H7 (cell line): ENCODE results near the gene DHRS13. TPM values are rescaled to one million over a fixed set of nuclear protein-coding genes. Genes with fewer than 3 reads are reported as not detected.
A peak's percentile ranks its signal among the peaks of the same experiment; 100 is the strongest.
"Not testable (repeated sequence)": the region's sequence is repeated elsewhere in the genome, so short reads cannot be mapped to it uniquely, and the experiment has no call there.

Experiments used
- DNase-seq: peaks from one replicate; pipeline ENCODE4 v3.0.0; 2012
- H3K27me3 ChIP-seq: 2 replicates; pipeline ENCODE4 v1.6.0; 2011; ENCODE audit warnings: mild to moderate bottlenecking, low read length; ENCODE audit not compliant: control insufficient read depth, insufficient read depth
- H3K36me3 ChIP-seq: replicated peaks from 2 replicates; pipeline ENCODE4 v1.5.1; 2011; ENCODE audit warnings: low read length; ENCODE audit not compliant: control insufficient read depth, insufficient read depth
- H3K4me3 ChIP-seq: 2 replicates; pipeline ENCODE4 v1.5.1; 2011; ENCODE audit warnings: low read depth, mild to moderate bottlenecking, control low read depth, low read length, moderate library complexity; ENCODE audit not compliant: insufficient read depth
- total RNA-seq: library from RNA; depleted of rRNA; stranded (reverse); fragments of >200 nt; shearing (Covaris generic); gene quantifications from 2 replicates; pipeline ENCODE4 v1.2.3, GENCODE V29; 2014

The DHRS13 gene
- total RNA-seq, 1 experiment from 2014 or later, result 11.9 TPM

DNA sequence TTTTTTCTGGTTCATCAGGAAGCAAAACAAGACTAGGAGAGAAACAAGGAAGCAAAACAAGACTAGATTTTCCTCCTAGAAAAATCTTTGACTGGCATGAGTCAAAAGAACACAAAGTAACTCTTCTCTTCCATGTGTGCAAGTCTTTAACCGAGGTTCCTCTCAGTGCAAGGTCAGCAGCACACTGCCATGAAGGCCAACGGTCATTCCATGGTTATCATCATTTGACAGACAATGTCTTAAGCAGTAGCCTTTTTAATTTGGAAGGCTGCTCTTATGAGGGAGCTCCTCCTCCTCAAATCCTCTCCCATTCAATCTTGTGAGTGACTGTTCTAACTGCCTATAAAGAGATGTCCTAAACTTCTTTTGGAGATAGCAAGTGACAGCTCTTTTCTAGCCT lies 15.4 kb upstream of the DHRS13 start:
- Histone ChIP-seq H3K36me3 (peaks cover 61% of the 10 kb centered on the region), H3K27me3 (no peaks in the 10 kb centered on the region), H3K4me3 (no peak overlapping the region)
- no peak for DNase-seq

- Histone ChIP-seq H3K4me3 (no peak overlapping the region), H3K27me3 (no peaks in the 10 kb centered on the region), H3K36me3 (peaks cover 68% of the 10 kb centered on the region)
- no peak for DNase-seq
These were observed 14.6 kb upstream of the DHRS13 start for GRCh38 chr17:28917465-28917864.

DNA sequence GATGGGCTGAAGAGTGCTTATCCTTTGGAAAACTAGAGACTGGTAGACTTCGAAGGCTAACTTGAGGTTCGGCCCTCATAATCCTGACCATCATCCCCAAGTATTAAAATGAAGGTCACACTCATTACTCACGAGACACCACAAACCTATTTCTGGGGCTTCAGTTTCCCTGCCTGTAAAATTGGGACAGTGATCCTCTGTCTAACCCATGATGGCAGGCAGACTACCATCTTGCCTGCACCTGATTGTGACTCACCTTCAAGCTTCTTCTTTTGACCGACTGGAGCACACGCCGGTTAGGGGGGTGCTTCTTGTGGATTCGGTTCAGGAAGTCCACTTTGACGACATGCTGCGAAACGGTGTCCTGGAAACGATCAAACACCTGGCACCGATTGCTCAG lies 14.2 kb upstream of the DHRS13 start:
- DNase-seq, result no peak
- Histone ChIP-seq H3K4me3 (no peak overlapping the region), H3K36me3 (peaks cover 70% of the 10 kb centered on the region)

GRCh38 chr17:28916302-28916934 lies 13.5 kb upstream of the DHRS13 start:
- Histone ChIP-seq H3K27me3 (no peaks in the 10 kb centered on the region), H3K36me3 (peaks cover 70% of the 10 kb centered on the region), H3K4me3 (no peak overlapping the region)
- DNase-seq, result peak; percentile 57

More for the DNA sequence above, 14.2 kb upstream of the DHRS13 start:
- H3K27me3 ChIP-seq, result no peaks in the 10 kb centered on the region

- H3K4me3 ChIP-seq, result no peak overlapping the region
- no peaks in the 10 kb centered on the region for H3K27me3 ChIP-seq
- peaks cover 80% of the 10 kb centered on the region for H3K36me3 ChIP-seq
- DNase-seq, result no peak
These were observed 10.1 kb upstream of the DHRS13 start for GRCh38 chr17:28912938-28913333.

GRCh38 chr17:28912281-28912937 lies 9.5 kb upstream of the DHRS13 start:
- no peaks in the 10 kb centered on the region for H3K27me3 ChIP-seq
- no peak overlapping the region for H3K4me3 ChIP-seq
- DNase-seq, result peak; percentile 57
- H3K36me3 ChIP-seq, result peaks cover 82% of the 10 kb centered on the region

DNA sequence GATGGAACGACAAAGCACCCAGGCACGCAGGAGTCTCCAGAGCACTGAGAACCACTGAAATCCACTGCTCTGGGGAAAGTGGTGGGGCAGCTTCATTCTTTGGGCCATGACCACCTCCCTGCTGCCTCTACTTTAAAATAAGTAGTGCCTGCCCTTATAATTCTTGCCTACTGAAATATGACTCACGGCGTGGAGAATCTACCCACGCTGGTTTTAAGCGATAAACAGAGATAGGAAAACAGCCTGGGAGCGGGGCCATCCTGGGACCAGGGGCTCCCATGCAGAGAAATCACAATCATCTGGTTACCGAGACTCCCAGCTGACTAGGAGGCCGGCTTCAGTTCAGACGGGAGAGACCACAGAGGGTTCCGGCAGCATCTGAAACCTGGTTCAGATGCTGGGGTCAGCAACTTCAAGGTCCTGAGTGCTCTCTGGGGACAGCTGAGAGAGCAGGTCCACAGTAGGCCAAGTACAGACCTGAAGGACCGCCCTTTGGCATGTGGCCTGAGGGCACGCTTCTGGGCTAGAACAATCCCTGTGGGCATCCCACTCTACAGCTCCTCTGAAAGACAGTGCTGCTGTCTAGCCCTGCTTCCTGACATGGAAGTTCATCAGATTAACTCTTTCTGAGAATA lies 8.6 kb upstream of the DHRS13 start:
- Histone ChIP-seq H3K4me3 (no peak overlapping the region), H3K27me3 (no peaks in the 10 kb centered on the region), H3K36me3 (peaks cover 84% of the 10 kb centered on the region)
- no peak for DNase-seq

GRCh38 chr17:28910534-28910933 lies 7.7 kb upstream of the DHRS13 start:
- no peak for DNase-seq
- Histone ChIP-seq H3K4me3 (no peak overlapping the region), H3K27me3 (no peaks in the 10 kb centered on the region), H3K36me3 (peaks cover 84% of the 10 kb centered on the region)

GRCh38 chr17:28908640-28909167 lies 5.8 kb upstream of the DHRS13 start:
- Histone ChIP-seq H3K27me3 (no peaks in the 10 kb centered on the region), H3K36me3 (peaks cover 70% of the 10 kb centered on the region), H3K4me3 (no peak overlapping the region)
- no peak for DNase-seq

GRCh38 chr17:28907709-28908475 lies 5.0 kb upstream of the DHRS13 start:
- Histone ChIP-seq H3K36me3 (peaks cover 62% of the 10 kb centered on the region), H3K27me3 (no peaks in the 10 kb centered on the region), H3K4me3 (no peak overlapping the region)
- DNase-seq, result no peak

DNA sequence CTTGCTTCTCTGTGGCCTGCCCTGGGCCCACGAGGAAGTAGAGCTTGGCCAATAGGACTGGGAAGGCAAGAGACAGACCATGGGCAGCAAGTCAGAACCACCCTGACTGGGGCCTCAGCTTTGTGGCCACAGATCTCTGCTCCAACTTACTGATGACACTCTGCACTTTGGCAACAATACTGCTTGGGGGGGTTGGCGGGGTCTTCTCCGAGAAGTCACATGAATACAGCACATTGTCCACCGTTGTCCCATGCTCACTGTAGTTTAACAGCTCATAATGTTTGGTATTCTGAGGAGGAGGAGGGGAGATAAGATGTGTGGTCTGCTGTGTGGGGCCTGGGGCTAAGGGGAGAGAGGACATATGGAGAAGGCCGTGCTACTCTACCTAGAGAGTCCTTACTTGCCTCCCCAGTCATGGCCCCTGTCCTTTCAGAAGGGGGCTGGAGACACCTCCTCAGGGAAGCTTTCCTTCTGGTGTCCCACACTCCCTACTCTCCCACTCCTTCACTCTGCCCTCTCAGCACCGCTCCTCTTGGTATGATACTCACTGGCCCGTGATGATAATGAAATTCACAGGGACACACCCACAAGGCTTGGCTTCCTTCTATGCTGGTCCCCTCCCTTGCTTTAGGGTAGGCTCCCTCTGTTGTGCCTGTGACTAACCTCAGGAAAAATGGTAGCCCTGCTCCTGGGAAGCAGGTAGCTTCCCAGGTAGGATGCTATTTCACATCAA lies 4.0 kb upstream of the DHRS13 start:
- Histone ChIP-seq H3K36me3 (peaks cover 53% of the 10 kb centered on the region), H3K4me3 (no peak overlapping the region), H3K27me3 (no peaks in the 10 kb centered on the region; the same call in 1 of the 2 replicates)
- no peak for DNase-seq

GRCh38 chr17:28906276-28906675 lies 3.4 kb upstream of the DHRS13 start:
- peaks cover 47% of the 10 kb centered on the region for H3K36me3 ChIP-seq
- no peak for DNase-seq

DNA sequence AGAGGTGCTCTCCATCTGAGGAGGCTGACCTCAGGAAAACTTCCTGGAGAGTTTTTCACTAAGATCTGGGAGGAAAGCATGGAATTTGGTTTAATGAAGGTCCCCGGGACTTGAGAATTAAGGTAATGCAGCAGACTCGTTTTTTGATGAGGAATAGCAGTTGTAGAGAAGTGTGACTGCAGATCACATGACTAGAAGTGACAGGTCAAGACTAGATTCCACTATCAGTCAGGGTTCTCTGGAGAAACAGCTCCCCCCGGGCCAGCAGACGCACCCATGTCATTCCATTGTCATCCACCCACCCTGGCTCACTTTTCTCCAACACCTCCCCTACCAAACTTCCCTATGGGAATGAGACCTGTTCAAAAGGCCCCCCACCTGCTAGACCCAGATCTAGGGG lies 1.9 kb upstream of the DHRS13 start:
- H3K4me3 ChIP-seq, result no peak overlapping the region
- peaks cover 34% of the 10 kb centered on the region for H3K36me3 ChIP-seq
- no peaks in the 10 kb centered on the region; the same call in 1 of the 2 replicates for H3K27me3 ChIP-seq
- no peak for DNase-seq

More at GRCh38 chr17:28906276-28906675, 3.4 kb upstream of the DHRS13 start:
- Histone ChIP-seq H3K27me3 (no peaks in the 10 kb centered on the region; the same call in 1 of the 2 replicates), H3K4me3 (no peak overlapping the region)

GRCh38 chr17:28903546-28903841 lies 615 bp upstream of the DHRS13 start:
- H3K4me3 ChIP-seq, DNase-seq, H3K27me3 ChIP-seq: not testable (repeated sequence)
- peaks cover 25% of the 10 kb centered on the region for H3K36me3 ChIP-seq
